ENCODE measurements around the gene C19orf73. TPM values are rescaled to one million over a fixed set of nuclear protein-coding genes. Genes with fewer than 3 reads are reported as not detected.
A peak's percentile ranks its signal among the peaks of the same experiment; 100 is the strongest.

The C19orf73 gene
- polyA plus RNA-seq (2011; rRNA removed) = 0.36 and 0.50 TPM in 2 replicates
- polyA minus RNA-seq (2011; rRNA and poly(A)+ RNA removed) = not detected in 2 replicates

GRCh38 chr19:49118565-49119410, at the start of gene C19orf73:
Gene C19orf73, minus strand, starts transcription at chr19:49119143. Its CDS starts 121 bp downstream, at chr19:49119022.
- DNase-seq (ENCODE audit: low read depth, low spot score) = peak; percentile 81
- TF ChIP-seq CTCF (IDR thresholded peaks at IDR 0.05; ENCODE audit: low read depth, low read length) = peak; percentile 10; the same call in 1 of the 2 replicates

GRCh38 chr19:49168421-49168820, 49.5 kb upstream of the C19orf73 start:
- TF ChIP-seq CTCF (IDR thresholded peaks at IDR 0.05; ENCODE audit: low read depth, low read length) = no peak
- no peaks in the 10 kb centered on the region for H3K9me3 ChIP-seq (ENCODE audit: control insufficient read depth, insufficient read depth, low read length)
- H3K27ac ChIP-seq (ENCODE audit: low read depth, low read length) = no peak overlapping the region
- ChIA-PET POLR2A (interaction anchor here (1.2 kb wide), 1 partner anchor 18 kb away, joined by 3 read pairs; no protein-coding TSS in a partner anchor), CTCF (interaction anchor here (2.5 kb wide), 1 partner anchor 30 kb away, joined by 11 read pairs; no protein-coding TSS in a partner anchor)
- DNase-seq (ENCODE audit: low read depth, low spot score) = no peak
- no peak overlapping the region for H3K4me3 ChIP-seq (ENCODE audit: low read depth, low read length)
- H3K27me3 ChIP-seq (ENCODE audit: control insufficient read depth, insufficient read depth, low read length) = no peaks in the 10 kb centered on the region

More at GRCh38 chr19:49118565-49119410, at the start of gene C19orf73:
- POLR2A ChIA-PET = no interaction called here
- CTCF ChIA-PET = interaction anchor here (2.1 kb wide), 1 partner anchor 80 kb away, joined by 10 read pairs; no protein-coding TSS in a partner anchor
- Histone ChIP-seq H3K4me3 (ENCODE audit: low read depth, low read length) (peak within 1 kb of the TSS; percentile 73), H3K27ac (ENCODE audit: low read depth, low read length) (peak within 1 kb of the TSS; percentile 77), H3K27me3 (ENCODE audit: control insufficient read depth, insufficient read depth, low read length) (peaks cover 2% of the 10 kb centered on the region), H3K9me3 (ENCODE audit: control insufficient read depth, insufficient read depth, low read length) (no peaks in the 10 kb centered on the region)

GRCh38 chr19:49167857-49168409, 49.0 kb upstream of the C19orf73 start:
- TF ChIP-seq CTCF (IDR thresholded peaks at IDR 0.05; ENCODE audit: low read depth, low read length) = no peak

GRCh38 chr19:49165865-49166301, 46.9 kb upstream of the C19orf73 start:
- CTCF ChIA-PET = interaction anchor here (0.7 to 1.5 kb wide), 2 partner anchors 11 to 33 kb away, joined by 3 to 5 read pairs; no protein-coding TSS in a partner anchor
- no peak overlapping the region for H3K27ac ChIP-seq (ENCODE audit: low read depth, low read length)
- DNase-seq (ENCODE audit: low read depth, low spot score) = no peak
- POLR2A ChIA-PET = no interaction called here
- TF ChIP-seq CTCF (IDR thresholded peaks at IDR 0.05; ENCODE audit: low read depth, low read length) = 0 out of 2 replicates have a peak, but pooled peaks have one; percentile 7
- H3K9me3 ChIP-seq (ENCODE audit: control insufficient read depth, insufficient read depth, low read length) = no peaks in the 10 kb centered on the region
- no peaks in the 10 kb centered on the region for H3K27me3 ChIP-seq (ENCODE audit: control insufficient read depth, insufficient read depth, low read length)
- no peak overlapping the region for H3K4me3 ChIP-seq (ENCODE audit: low read depth, low read length)

More at GRCh38 chr19:49167857-49168409, 49.0 kb upstream of the C19orf73 start:
- Histone ChIP-seq H3K27ac (ENCODE audit: low read depth, low read length) (no peak overlapping the region), H3K27me3 (ENCODE audit: control insufficient read depth, insufficient read depth, low read length) (no peaks in the 10 kb centered on the region), H3K9me3 (ENCODE audit: control insufficient read depth, insufficient read depth, low read length) (no peaks in the 10 kb centered on the region), H3K4me3 (ENCODE audit: low read depth, low read length) (no peak overlapping the region)
- DNase-seq (ENCODE audit: low read depth, low spot score) = no peak
- ChIA-PET POLR2A (interaction anchor here (1.2 kb wide), 1 partner anchor 17 kb away, joined by 3 read pairs; no protein-coding TSS in a partner anchor), CTCF (no interaction called here)

Measured in AG04450 (cell line).